GM12875 (cell line): ENCODE data around the gene CNOT10.
"Not testable (repeated sequence)": the region's sequence is repeated elsewhere in the genome, so short reads cannot be mapped to it uniquely, and the experiment has no call there.

Source experiments
- H3K4me3 ChIP-seq: one replicate; pipeline ENCODE4 v1.5.1; 2011; ENCODE audit warnings: low read depth, low read length, control low read depth
- CTCF ChIP-seq: IDR thresholded peaks from 2 replicates; pipeline ENCODE4 v1.5.1; 2011; ENCODE audit warnings: low read depth, mild to moderate bottlenecking, control low read depth, inconsistent platforms, low read length, moderate library complexity, borderline replicate concordance; ENCODE audit not compliant: insufficient read depth

Gene CNOT10

DNA sequence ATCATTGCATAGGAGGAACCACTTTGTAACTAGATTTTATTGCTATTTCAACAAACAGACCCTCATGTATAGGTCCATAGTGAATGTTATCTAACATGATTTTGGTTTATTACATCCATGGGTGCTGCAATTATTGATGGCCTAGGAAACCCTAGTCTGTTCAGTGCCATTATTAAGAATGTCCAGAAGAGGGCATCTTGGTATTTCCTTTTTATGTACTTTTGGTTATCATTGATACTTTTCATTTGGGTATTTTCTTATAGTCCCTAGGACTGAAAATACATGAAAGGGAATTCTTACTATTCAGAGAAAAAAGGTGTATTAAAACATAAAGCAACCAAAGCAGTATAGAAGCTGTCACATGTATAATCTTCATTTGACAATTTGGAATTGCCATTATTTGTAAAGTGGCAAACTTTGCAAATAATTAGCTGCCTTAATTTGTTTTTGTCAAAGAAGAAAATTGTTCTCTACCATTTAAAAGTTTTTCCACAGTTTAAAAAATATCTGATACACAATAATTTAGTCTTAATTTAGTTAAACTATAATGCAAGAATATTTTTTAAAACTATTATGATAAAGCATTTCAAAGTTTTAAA lies 48.7 kb downstream of the CNOT10 start:
- H3K4me3 ChIP-seq = no peak overlapping the region
- TF ChIP-seq CTCF = no peak

- no peak overlapping the region for H3K4me3 ChIP-seq
- no peak for TF ChIP-seq CTCF
Measured at GRCh38 chr3:32734756-32735155, 49.8 kb downstream of the CNOT10 start.

DNA sequence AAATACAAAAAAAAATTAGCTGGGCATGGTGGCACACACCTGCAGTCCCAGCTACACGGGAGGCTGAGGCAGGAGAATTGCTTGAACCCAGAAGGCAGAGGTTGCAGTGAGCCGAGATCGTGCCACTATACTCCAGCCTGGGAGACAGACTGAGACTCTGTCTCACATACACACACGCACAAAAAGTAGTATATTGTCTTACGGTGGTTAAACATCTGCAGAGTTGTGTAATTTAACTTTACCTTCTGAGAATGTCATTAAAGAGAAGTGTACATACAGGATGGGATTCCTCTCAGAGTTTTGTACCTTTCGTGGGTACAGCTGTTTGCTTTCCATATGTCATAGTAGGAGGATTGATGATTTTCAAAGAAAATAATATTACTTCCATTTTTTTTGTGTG lies 58.5 kb downstream of the CNOT10 start:
- not testable (repeated sequence) for H3K4me3 ChIP-seq

GRCh38 chr3:32743934-32744333 lies 58.9 kb downstream of the CNOT10 start:
- no peak for TF ChIP-seq CTCF
- no peak overlapping the region for H3K4me3 ChIP-seq

DNA sequence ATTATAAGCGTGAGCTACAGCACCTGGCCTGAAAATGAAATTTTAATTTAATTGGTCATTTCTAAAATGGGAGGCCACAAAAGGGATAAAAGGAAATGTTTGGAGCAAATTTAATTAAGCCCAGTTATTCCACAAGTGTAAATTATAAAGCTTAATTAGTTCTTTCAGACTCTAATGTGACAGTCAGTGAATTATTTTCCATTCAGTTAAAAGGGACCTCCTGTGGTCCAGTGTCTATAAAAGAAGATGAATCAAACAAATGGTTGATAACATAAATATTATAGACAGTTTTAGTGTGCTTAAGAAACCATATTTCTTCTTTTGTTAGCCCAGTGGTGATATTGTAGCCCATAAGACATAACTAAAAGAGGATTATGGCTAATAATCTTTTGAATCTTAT lies 66.4 kb downstream of the CNOT10 start:
- no peak overlapping the region for H3K4me3 ChIP-seq
- no peak for TF ChIP-seq CTCF

DNA sequence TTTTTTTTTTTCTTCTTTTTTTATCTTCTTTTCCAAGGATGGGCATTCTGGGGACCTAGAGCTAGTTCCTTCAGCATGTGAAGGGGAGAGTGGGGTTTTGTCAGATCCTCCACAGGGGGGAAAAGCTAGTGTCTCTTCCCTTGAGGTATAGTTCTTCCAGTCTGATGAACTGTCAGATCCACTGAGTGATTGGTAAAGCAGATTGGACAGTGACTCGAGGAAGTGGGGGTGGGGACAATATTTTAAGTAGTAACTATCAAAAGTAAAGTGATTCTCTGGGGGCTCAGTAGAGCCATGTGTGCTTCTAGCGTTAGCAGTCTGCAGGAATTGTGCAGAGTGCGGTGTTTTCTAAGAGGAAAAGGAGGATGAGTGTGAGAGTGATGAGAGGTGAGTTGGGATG lies 70.8 kb downstream of the CNOT10 start:
- TF ChIP-seq CTCF = no peak
- H3K4me3 ChIP-seq = no peak overlapping the region

- H3K4me3 ChIP-seq = no peak overlapping the region
- no peak for TF ChIP-seq CTCF
Measured at GRCh38 chr3:32757618-32758374, 72.8 kb downstream of the CNOT10 start.
